GM19468 (cell line): Measurements from ENCODE around the gene GNL2.

Source experiments
- ATAC-seq: cut with Tn5 transposase; IDR thresholded peaks from one replicate; pipeline ENCODE4 v1.9.1; 2021; ENCODE audit warnings: mild to moderate bottlenecking, moderate library complexity, moderate number of reproducible peaks; ENCODE audit not compliant: unreplicated experiment; ENCODE audit errors: extremely low read depth

GNL2 gene

GRCh38 chr1:37595440-37596181 is at the start of gene GNL2:
GNL2 (minus strand) TSS chr1:37595937; CDS start chr1:37595822, 115 bp downstream.
- ATAC-seq: peak; percentile 98

GRCh38 chr1:37641059-37641458 is 45.3 kb upstream of the GNL2 start:
- ATAC-seq: no peak

GRCh38 chr1:37636435-37636834 is 40.7 kb upstream of the GNL2 start:
- ATAC-seq: no peak

GRCh38 chr1:37634992-37635902 is 39.5 kb upstream of the GNL2 start:
- ATAC-seq: no peak

GRCh38 chr1:37634244-37634991 is 38.7 kb upstream of the GNL2 start, which contains the start of gene RSPO1:
RSPO1 (minus strand) TSS chr1:37634892; CDS start chr1:37629661, 5,231 bp downstream.
- no peak for ATAC-seq

- ATAC-seq: no peak
These were observed 38.2 kb upstream of the GNL2 start for GRCh38 chr1:37633938-37634243.

GRCh38 chr1:37633040-37633937 is 37.6 kb upstream of the GNL2 start:
- ATAC-seq: no peak

GRCh38 chr1:37631036-37631435 is 35.3 kb upstream of the GNL2 start:
- ATAC-seq: no peak

- ATAC-seq: no peak
These were observed 34.8 kb upstream of the GNL2 start for GRCh38 chr1:37630426-37631028.

GRCh38 chr1:37629726-37630425 is 34.1 kb upstream of the GNL2 start:
- ATAC-seq: no peak

GRCh38 chr1:37629008-37629407 is 33.3 kb upstream of the GNL2 start:
- ATAC-seq: no peak

- ATAC-seq: no peak
These were observed 32.4 kb upstream of the GNL2 start for GRCh38 chr1:37628026-37628556.

GRCh38 chr1:37622131-37622530 is 26.4 kb upstream of the GNL2 start:
- no peak for ATAC-seq

GRCh38 chr1:37621326-37621870 is 25.7 kb upstream of the GNL2 start:
- ATAC-seq: no peak

- ATAC-seq: no peak
These were observed 25.0 kb upstream of the GNL2 start for GRCh38 chr1:37620707-37621106.

- no peak for ATAC-seq
These were observed 20.6 kb upstream of the GNL2 start for GRCh38 chr1:37616330-37616729.

- no peak for ATAC-seq
These were observed 18.4 kb upstream of the GNL2 start for GRCh38 chr1:37614105-37614504.

GRCh38 chr1:37612186-37612585 is 16.4 kb upstream of the GNL2 start:
- no peak for ATAC-seq
